Common myeloid progenitor, CD34-positive (primary cell): Measurements from ENCODE around the gene GSC2.

Source experiments
- CTCF ChIA-PET: fragments of 350-600 bp; sonication (Branson Sonifier 250); formaldehyde crosslinking; loops from one replicate; lab custom pipeline; 2021; ENCODE audit warnings: antibody characterized with exemption; lab: Charles Lee
- POLR2A ChIA-PET: fragments of 350-600 bp; sonication (Branson Sonifier 250); formaldehyde crosslinking; loops from one replicate; lab custom pipeline; 2021; ENCODE audit warnings: antibody characterized with exemption; lab: Charles Lee
- DNase-seq, 3 donors: peaks; one replicate each; pipeline versions ENCODE4 v3.0.0 to v3.0.0-alpha.2; 2013
- H3K27ac ChIP-seq, 2 experiments: 1 replicate in 1 of 2; 2 replicates in 1 of 2; pipeline ENCODE4 v1.7.0; 2013; ENCODE audit warnings: inconsistent platforms in 2 of 2, low read length in 2 of 2, mild to moderate bottlenecking in 2 of 2, low read depth in 1 of 2, moderate library complexity in 1 of 2; ENCODE audit not compliant: severe bottlenecking in 2 of 2, insufficient read depth in 1 of 2, poor library complexity in 1 of 2
- H3K27me3 ChIP-seq, 5 experiments: replicated peaks in 2 of 5; 1 replicate in 3 of 5; 2 replicates in 2 of 5; pipeline versions ENCODE4 v1.6.1 to v1.7.0; 2013; ENCODE audit warnings: low read length in 4 of 5, mild to moderate bottlenecking in 2 of 5, moderate library complexity in 2 of 5, inconsistent platforms in 1 of 5; ENCODE audit not compliant: insufficient read depth in 5 of 5, control insufficient read depth in 4 of 5
- H3K36me3 ChIP-seq, 4 experiments: 1 replicate in 2 of 4; 2 replicates in 2 of 4; pipeline versions ENCODE4 v1.6.1 to v1.7.0; 2013; ENCODE audit warnings: low read length in 3 of 4, control low read depth in 1 of 4, mild to moderate bottlenecking in 1 of 4; ENCODE audit not compliant: control insufficient read depth in 4 of 4, insufficient read depth in 4 of 4
- H3K4me1 ChIP-seq, 4 experiments: 1 replicate in 3 of 4; 2 replicates in 1 of 4; pipeline versions ENCODE4 v1.6.1 to v1.7.1; 2013; ENCODE audit warnings: low read length in 3 of 4, mild to moderate bottlenecking in 3 of 4, control low read depth in 1 of 4, inconsistent platforms in 1 of 4, moderate library complexity in 1 of 4; ENCODE audit not compliant: control insufficient read depth in 4 of 4, insufficient read depth in 4 of 4; ENCODE audit errors: control extremely low read depth in 1 of 4
- H3K4me3 ChIP-seq, 7 experiments: 1 replicate in 4 of 7; 2 replicates in 3 of 7; pipeline versions ENCODE4 v1.5.1 to v1.7.0; 2013; ENCODE audit warnings: mild to moderate bottlenecking in 7 of 7, low read length in 6 of 7, moderate library complexity in 6 of 7, inconsistent platforms in 2 of 7, low read depth in 2 of 7, control low read depth in 1 of 7; ENCODE audit not compliant: insufficient read depth in 4 of 7, control insufficient read depth in 1 of 7; ENCODE audit errors: extremely low read depth in 1 of 7
- H3K9me3 ChIP-seq, 5 experiments: 1 replicate in 4 of 5; 2 replicates in 1 of 5; pipeline versions ENCODE4 v1.6.1 to v1.7.1; 2013; ENCODE audit warnings: low read length in 4 of 5, mild to moderate bottlenecking in 2 of 5, inconsistent platforms in 1 of 5, low read depth in 1 of 5, moderate library complexity in 1 of 5; ENCODE audit not compliant: control insufficient read depth in 4 of 5, insufficient read depth in 2 of 5; ENCODE audit errors: control extremely low read depth in 1 of 5
- WGBS: methylation state at CpG from one replicate; pipeline ENCODE4 v1.1.5; 2013; ENCODE audit not compliant: insufficient coverage; 5-methylcytosine and 5-hydroxymethylcytosine counted together

GSC2 gene

GRCh38 chr22:19132693-19133400 is 17.2 kb downstream of the GSC2 start:
- DNase-seq = no peak
- H3K36me3 ChIP-seq = peaks cover 4 to 57% (median 44%) of the 10 kb centered on the region in 4 experiments
- H3K27ac ChIP-seq = no peak overlapping the region
- H3K9me3 ChIP-seq = no peaks in the 10 kb centered on the region
- H3K27me3 ChIP-seq = no peaks in the 10 kb centered on the region
- ChIA-PET POLR2A (no interaction called here), CTCF (interaction anchor here (0.6 to 1.5 kb wide), 3 partner anchors 12 to 476 kb away, joined by 3 to 6 read pairs (median 5); partner anchors contain the start of gene ESS2)
- 90% methylated on average over 9 of the region's 9 CpGs for WGBS
- no peak overlapping the region for H3K4me3 ChIP-seq
- H3K4me1 ChIP-seq = no peaks in the 10 kb centered on the region

- peaks cover 4 to 50% (median 37%) of the 10 kb centered on the region in 4 experiments for H3K36me3 ChIP-seq
- no peak for DNase-seq
- H3K9me3 ChIP-seq = no peaks in the 10 kb centered on the region
- H3K27ac ChIP-seq = no peak overlapping the region
- H3K4me3 ChIP-seq = no peak overlapping the region
- H3K27me3 ChIP-seq = no peaks in the 10 kb centered on the region
- CTCF ChIA-PET = interaction anchor here (0.6 to 1.0 kb wide), 2 partner anchors 17 to 34 kb away, joined by 3 read pairs; no protein-coding TSS in a partner anchor
- POLR2A ChIA-PET = no interaction called here
- WGBS = 97% methylated on average over 20 of the region's 20 CpGs
- no peaks in the 10 kb centered on the region for H3K4me1 ChIP-seq
Observed at GRCh38 chr22:19132153-19132552, 17.9 kb downstream of the GSC2 start.

GRCh38 chr22:19131685-19132015 is 18.4 kb downstream of the GSC2 start:
- H3K27me3 ChIP-seq = no peaks in the 10 kb centered on the region
- POLR2A ChIA-PET = no interaction called here

DNA sequence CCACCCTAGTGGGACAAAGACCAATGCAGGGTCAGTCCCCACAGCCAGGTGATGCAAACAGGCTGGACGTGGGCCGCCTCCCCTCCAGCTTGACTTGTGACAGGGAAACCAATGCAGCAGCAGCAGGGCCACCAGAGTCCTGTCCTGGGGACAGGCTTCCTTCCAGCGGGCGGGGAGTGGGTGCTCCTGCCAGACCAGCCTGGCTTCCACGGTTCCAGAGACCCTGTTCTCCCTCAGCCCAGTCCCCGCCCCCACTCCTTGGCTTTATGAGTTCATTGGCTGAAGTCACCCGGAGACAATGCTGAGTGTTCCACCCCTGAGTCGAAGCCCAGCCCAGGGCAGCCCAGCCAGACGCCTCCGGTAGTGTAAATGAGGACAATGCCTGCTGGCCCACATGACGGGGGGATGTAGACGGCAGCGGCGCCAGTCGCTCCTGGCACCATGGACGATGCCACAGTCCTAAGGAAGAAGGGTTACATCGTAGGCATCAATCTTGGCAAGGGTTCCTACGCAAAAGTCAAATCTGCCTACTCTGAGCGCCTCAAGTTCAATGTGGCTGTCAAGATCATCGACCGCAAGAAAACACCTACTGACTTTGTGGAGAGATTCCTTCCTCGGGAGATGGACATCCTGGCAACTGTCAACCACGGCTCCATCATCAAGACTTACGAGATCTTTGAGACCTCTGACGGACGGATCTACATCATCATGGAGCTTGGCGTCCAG is 19.0 kb downstream of the GSC2 start, which contains the start of gene TSSK2:
TSS of gene TSSK2 (plus strand) at position 350 of the 726 bp plus-strand sequence. CDS start at position 442, 92 bp downstream.
- ChIA-PET CTCF (interaction anchor here (1.0 kb wide), 1 partner anchor 16 kb away, joined by 3 read pairs; no protein-coding TSS in a partner anchor), POLR2A (no interaction called here)
- Histone ChIP-seq H3K27me3 (no peaks in the 10 kb centered on the region), H3K27ac (no peak within 1 kb of the TSS), H3K4me3 (no peak within 1 kb of the TSS), H3K4me1 (no peaks in the 10 kb centered on the region), H3K36me3 (peaks cover 4 to 41% (median 29%) of the 10 kb centered on the region in 4 experiments), H3K9me3 (no peaks in the 10 kb centered on the region)
- WGBS = 96% methylated on average over 27 of the region's 27 CpGs
- DNase-seq = no peak

More at GRCh38 chr22:19131685-19132015, 18.4 kb downstream of the GSC2 start:
- peaks cover 4 to 45% (median 32%) of the 10 kb centered on the region in 4 experiments for H3K36me3 ChIP-seq
- no peaks in the 10 kb centered on the region for H3K9me3 ChIP-seq
- CTCF ChIA-PET = interaction anchor here (0.6 to 1.0 kb wide), 2 partner anchors 16 to 33 kb away, joined by 3 read pairs; no protein-coding TSS in a partner anchor
- H3K4me1 ChIP-seq = no peaks in the 10 kb centered on the region
- no peak overlapping the region for H3K27ac ChIP-seq
- 97% methylated on average over 19 of the region's 19 CpGs for WGBS
- no peak for DNase-seq
- no peak overlapping the region for H3K4me3 ChIP-seq

- CTCF ChIA-PET = no interaction called here
- 100% methylated on average over 7 of the region's 8 CpGs for WGBS
- POLR2A ChIA-PET = no interaction called here
Observed at GRCh38 chr22:19129871-19130270, 20.2 kb downstream of the GSC2 start.

GRCh38 chr22:19128946-19129727 is 21.0 kb downstream of the GSC2 start:
- Histone ChIP-seq H3K4me1 (no peaks in the 10 kb centered on the region), H3K27ac (no peak overlapping the region), H3K27me3 (peaks cover 0 to 2% (median 0%) of the 10 kb centered on the region in 5 experiments), H3K4me3 (no peak overlapping the region), H3K9me3 (no peaks in the 10 kb centered on the region), H3K36me3 (peaks cover 4 to 25% (median 18%) of the 10 kb centered on the region in 4 experiments)
- no peak for DNase-seq
- WGBS = 92% methylated on average over 4 of the region's 7 CpGs
- ChIA-PET CTCF (no interaction called here), POLR2A (no interaction called here)

More at GRCh38 chr22:19129871-19130270, 20.2 kb downstream of the GSC2 start:
- H3K9me3 ChIP-seq = no peaks in the 10 kb centered on the region
- no peak overlapping the region for H3K27ac ChIP-seq
- H3K4me1 ChIP-seq = no peaks in the 10 kb centered on the region
- H3K4me3 ChIP-seq = no peak overlapping the region
- DNase-seq = no peak
- H3K36me3 ChIP-seq = peaks cover 4 to 32% (median 23%) of the 10 kb centered on the region in 4 experiments
- H3K27me3 ChIP-seq = peaks cover 0 to 2% (median 0%) of the 10 kb centered on the region in 5 experiments
